Left ventricle myocardium inferior (tissue), 1 donor: ENCODE results near the gene RTL5. TPM values are rescaled to one million over a fixed set of nuclear protein-coding genes. Genes with fewer than 3 reads are reported as not detected.

Experiments used
- DNase-seq: peaks from one replicate; pipeline ENCODE4 v3.0.0-alpha.2; 2020
- H3K27ac ChIP-seq: fragments of 200-600 bp; replicated peaks from 2 replicates; pipeline ENCODE4 v1.8.0; 2021
- H3K27me3 ChIP-seq: fragments of 200-600 bp; 2 replicates; pipeline ENCODE4 v1.8.0; 2021; ENCODE audit warnings: low read depth
- H3K36me3 ChIP-seq: fragments of 200-600 bp; 2 replicates; pipeline ENCODE4 v1.8.0; 2021
- H3K4me1 ChIP-seq: fragments of 200-600 bp; 2 replicates; pipeline ENCODE4 v1.8.0; 2021
- H3K4me3 ChIP-seq: fragments of 200-600 bp; 2 replicates; pipeline ENCODE4 v1.8.0; 2021; ENCODE audit warnings: mild to moderate bottlenecking, moderate library complexity
- H3K9me3 ChIP-seq: fragments of 200-600 bp; replicated peaks from 2 replicates; pipeline ENCODE4 v1.8.0; 2021
- intact Hi-C: fragments of 100-400 bp; cut with micrococcal nuclease; formaldehyde crosslinking; loops from one replicate; pipeline ENCODE4 v1.11.0; 2022
- total RNA-seq: library from RNA; stranded (reverse); fragmentation: NEBNext Ultra II Directional; extraction: Animal tissue kit (Norgen Biotek cat#: 25700); gene quantifications from one replicate; pipeline ENCODE4 v1.2.1, GENCODE V29; 2021
- TF ChIP-seq, protein P1 (sequence below): fragments of 200-600 bp; IDR thresholded peaks from 2 replicates; pipeline ENCODE4 v1.8.0; 2021; ENCODE audit warnings: antibody characterized with exemption, mild to moderate bottlenecking, borderline replicate concordance
- donor health status: DM: no; HTN: yes; CAD: no; lungs with severe emphysema.

The RTL5 gene
- total RNA-seq, 1 donor from 2014 or later, result 2.6 TPM

DNA sequence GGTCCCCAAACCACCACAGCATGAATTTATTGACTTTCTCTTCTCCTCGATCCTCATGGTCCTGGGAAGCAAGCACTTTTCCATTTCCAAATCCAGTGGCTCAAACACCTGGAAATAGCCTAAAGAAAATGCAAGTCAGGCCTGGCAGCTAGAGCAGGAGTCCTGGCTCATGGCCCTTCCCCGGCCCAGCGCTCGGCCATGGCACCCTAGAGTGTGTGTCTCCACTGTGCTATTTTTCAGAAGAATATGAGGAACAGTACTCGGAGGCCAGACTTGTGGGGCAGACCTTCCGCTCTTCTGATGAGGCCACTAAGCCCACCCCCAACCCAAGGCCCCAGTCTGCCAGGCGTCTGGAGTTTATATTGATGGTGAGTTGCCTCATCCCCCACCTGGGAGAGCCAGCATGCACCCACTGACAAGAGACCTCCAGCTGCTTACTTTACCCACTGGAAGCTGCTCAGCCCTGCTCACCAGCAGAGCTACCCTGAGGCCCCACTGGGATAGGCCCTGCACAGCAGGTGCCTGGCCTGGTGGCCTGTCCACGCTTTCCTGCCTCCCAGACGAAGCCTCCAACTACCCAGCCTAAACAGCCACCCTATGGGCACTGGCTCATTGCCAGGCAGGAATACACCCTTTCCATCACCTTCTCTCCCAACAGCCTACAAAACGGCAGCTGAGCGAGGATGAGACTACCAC, 2.3 kb upstream of the RTL5 start:
- Histone ChIP-seq H3K27ac (no peak overlapping the region), H3K4me3 (no peak overlapping the region), H3K36me3 (no peaks in the 10 kb centered on the region), H3K27me3 (no peaks in the 10 kb centered on the region), H3K4me1 (peaks cover 14% of the 10 kb centered on the region), H3K9me3 (no peaks in the 10 kb centered on the region)
- TF ChIP-seq, protein P1, sequence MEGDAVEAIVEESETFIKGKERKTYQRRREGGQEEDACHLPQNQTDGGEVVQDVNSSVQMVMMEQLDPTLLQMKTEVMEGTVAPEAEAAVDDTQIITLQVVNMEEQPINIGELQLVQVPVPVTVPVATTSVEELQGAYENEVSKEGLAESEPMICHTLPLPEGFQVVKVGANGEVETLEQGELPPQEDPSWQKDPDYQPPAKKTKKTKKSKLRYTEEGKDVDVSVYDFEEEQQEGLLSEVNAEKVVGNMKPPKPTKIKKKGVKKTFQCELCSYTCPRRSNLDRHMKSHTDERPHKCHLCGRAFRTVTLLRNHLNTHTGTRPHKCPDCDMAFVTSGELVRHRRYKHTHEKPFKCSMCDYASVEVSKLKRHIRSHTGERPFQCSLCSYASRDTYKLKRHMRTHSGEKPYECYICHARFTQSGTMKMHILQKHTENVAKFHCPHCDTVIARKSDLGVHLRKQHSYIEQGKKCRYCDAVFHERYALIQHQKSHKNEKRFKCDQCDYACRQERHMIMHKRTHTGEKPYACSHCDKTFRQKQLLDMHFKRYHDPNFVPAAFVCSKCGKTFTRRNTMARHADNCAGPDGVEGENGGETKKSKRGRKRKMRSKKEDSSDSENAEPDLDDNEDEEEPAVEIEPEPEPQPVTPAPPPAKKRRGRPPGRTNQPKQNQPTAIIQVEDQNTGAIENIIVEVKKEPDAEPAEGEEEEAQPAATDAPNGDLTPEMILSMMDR, result no peak
- no peak for DNase-seq
- intact Hi-C loops, result loop anchor here (10.0 kb wide), 1 partner anchor 229 kb away; no protein-coding TSS in a partner anchor

DNA sequence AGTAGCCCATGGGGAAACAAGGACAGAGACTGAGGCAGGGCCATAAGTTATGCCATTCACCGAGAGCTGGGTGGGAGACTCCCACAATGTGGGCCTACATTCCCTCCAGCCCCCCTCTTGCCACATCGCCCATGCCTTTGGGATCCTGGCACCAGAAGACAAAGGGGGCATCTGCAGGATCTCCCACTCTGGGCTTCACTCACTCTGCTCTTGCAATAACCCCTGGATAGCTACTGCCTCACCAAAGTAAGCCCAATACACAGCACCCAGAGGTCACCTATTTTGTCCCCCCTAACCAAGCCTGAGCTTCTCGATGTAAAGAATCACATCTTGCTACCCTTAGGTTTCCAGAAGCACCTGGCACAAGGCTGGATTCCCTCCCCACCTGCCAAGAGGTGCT, 741 bp upstream of the RTL5 start:
- peak overlapping the region; percentile 67 for H3K4me3 ChIP-seq

DNA sequence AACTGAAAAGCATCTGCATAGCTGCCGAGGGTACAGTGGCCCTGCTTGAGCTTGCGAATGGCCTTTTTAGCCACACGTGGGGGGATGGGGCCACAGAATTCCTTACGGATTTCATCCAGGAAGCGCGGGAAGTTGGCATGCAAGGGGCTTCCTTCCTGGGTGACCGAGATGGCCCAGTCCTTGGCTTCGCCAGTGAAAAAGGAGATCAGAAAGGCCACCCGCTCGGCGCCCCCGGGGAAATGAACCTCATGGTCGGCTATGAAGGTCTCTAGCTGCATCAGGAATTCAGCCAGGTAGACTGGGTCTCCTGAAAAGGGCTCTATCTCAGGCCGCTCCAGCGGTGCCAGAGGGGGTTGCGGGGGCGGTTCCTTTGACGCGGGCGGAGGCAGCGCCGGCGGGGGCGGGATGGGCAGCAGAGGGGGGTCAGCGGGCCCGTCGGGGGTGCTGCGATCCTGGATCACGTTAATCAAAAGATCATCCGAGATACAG, 909 bp downstream of the RTL5 start:
- TF ChIP-seq, protein P1, result no peak
- DNase-seq, result no peak
- peak overlapping the region; percentile 67 for H3K4me3 ChIP-seq
- peaks cover 29% of the 10 kb centered on the region for H3K4me1 ChIP-seq
- H3K36me3 ChIP-seq, result no peaks in the 10 kb centered on the region
- H3K27ac ChIP-seq, result peak overlapping the region; percentile 77
- H3K9me3 ChIP-seq, result no peaks in the 10 kb centered on the region
- intact Hi-C loops, result loop anchor here (10.0 kb wide), 1 partner anchor 226 kb away; no protein-coding TSS in a partner anchor
- H3K27me3 ChIP-seq, result no peaks in the 10 kb centered on the region

More for the DNA sequence above, 741 bp upstream of the RTL5 start:
- H3K27me3 ChIP-seq, result no peaks in the 10 kb centered on the region
- no peaks in the 10 kb centered on the region for H3K36me3 ChIP-seq
- peaks cover 14% of the 10 kb centered on the region for H3K4me1 ChIP-seq
- H3K9me3 ChIP-seq, result no peaks in the 10 kb centered on the region
- intact Hi-C loops, result loop anchor here (10.0 kb wide), 1 partner anchor 228 kb away; no protein-coding TSS in a partner anchor
- TF ChIP-seq, protein P1, result no peak
- no peak for DNase-seq
- peak overlapping the region; percentile 77 for H3K27ac ChIP-seq

DNA sequence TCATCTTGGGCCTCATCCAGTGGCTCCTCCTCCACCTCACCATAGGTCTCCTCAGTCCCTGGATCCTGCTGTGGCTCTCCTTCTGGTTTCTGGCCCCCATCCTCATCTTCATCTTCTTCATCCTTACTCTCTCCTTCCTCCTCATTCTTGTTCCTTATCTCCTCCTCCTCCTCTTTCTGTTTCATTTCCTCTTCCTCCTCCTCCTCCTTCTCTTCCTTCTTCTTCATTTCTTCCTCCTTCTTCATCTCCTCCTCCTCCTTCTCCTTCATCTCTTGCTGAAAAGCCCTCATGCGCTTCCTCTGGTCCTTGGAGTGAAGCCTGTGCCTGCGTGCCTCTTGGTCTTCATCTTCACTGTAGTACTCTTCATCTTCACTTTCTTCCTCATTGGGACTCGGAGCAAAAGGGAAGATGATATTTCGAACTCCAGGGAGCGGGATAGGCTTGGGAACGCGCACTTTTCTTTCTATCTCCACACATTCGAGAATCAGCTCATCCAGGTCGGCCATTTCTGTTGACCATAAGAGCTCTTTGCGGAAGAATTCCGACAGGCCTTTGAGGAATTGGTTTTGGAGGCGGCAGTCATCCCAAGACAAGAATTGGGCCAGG, 1.5 kb downstream of the RTL5 start:
- Histone ChIP-seq H3K27me3 (no peaks in the 10 kb centered on the region), H3K4me3 (peak overlapping the region; percentile 67), H3K27ac (no peak overlapping the region), H3K9me3 (no peaks in the 10 kb centered on the region), H3K36me3 (no peaks in the 10 kb centered on the region), H3K4me1 (peaks cover 34% of the 10 kb centered on the region)
- intact Hi-C loops, result loop anchor here (10.0 kb wide), 1 partner anchor 225 kb away; no protein-coding TSS in a partner anchor
- TF ChIP-seq, protein P1, result no peak
- DNase-seq, result no peak

DNA sequence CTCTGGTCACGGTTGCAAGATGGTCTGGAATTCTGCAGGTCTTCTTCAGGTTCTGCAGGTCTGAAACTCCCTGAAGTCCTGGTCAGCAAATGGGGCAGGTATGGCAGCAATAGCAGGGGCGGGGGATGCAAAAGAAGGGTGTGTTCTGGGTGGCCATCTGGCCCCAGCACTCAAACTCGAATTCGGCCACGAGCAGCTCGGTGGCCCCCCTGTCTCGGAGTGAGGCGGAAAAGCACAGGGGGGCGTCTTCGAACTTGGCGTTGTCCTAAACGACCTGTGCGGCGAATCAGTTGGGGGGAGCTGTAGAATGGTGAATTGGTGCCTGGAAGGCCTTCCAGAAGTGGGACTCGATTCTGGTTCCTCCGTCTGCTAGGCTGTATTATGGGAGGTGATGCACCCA, 2.1 kb downstream of the RTL5 start:
- intact Hi-C loops, result loop anchor here (10.0 kb wide), 2 partner anchors 115 to 225 kb away; no protein-coding TSS in a partner anchor
- no peaks in the 10 kb centered on the region for H3K27me3 ChIP-seq
- H3K27ac ChIP-seq, result no peak overlapping the region
- TF ChIP-seq, protein P1, result no peak
- no peak overlapping the region for H3K4me3 ChIP-seq
- peaks cover 39% of the 10 kb centered on the region for H3K4me1 ChIP-seq
- no peak for DNase-seq
- no peaks in the 10 kb centered on the region for H3K36me3 ChIP-seq
- no peaks in the 10 kb centered on the region for H3K9me3 ChIP-seq
